Activated CD4-positive, alpha-beta memory T cell treated with anti-CD3 and anti-CD28 coated beads for 36 hours (primary cell): ENCODE measurements around the gene ABI2. TPM values are rescaled to one million over a fixed set of nuclear protein-coding genes. Genes with fewer than 3 reads are reported as not detected.
"Not testable (repeated sequence)": the region's sequence is repeated elsewhere in the genome, so short reads cannot be mapped to it uniquely, and the experiment has no call there.

Source experiments
- CTCF ChIA-PET: fragments of 350-600 bp; sonication (Branson Sonifier 250); formaldehyde crosslinking; loops from one replicate; lab custom pipeline; 2021; ENCODE audit warnings: antibody characterized with exemption, inconsistent platforms; lab: Charles Lee
- POLR2A ChIA-PET: fragments of 350-600 bp; sonication (Branson Sonifier 250); formaldehyde crosslinking; loops from one replicate; lab custom pipeline; 2021; ENCODE audit warnings: antibody characterized with exemption; lab: Charles Lee
- DNase-seq: peaks from one replicate; pipeline ENCODE4 v3.0.0-alpha.2; 2020
- H3K27ac Mint-ChIP-seq: one replicate; pipeline ENCODE4 v1.8.0; 2021; ENCODE audit warnings: mixed read lengths
- H3K27me3 Mint-ChIP-seq: one replicate; pipeline ENCODE4 v1.8.0; 2021; ENCODE audit warnings: mixed read lengths
- H3K36me3 Mint-ChIP-seq: one replicate; pipeline ENCODE4 v1.8.0; 2021; ENCODE audit warnings: mixed read lengths
- H3K4me1 Mint-ChIP-seq: one replicate; pipeline ENCODE4 v1.8.0; 2021; ENCODE audit warnings: low read depth, mixed read lengths
- H3K4me3 Mint-ChIP-seq: one replicate; pipeline ENCODE4 v1.8.0; 2021; ENCODE audit warnings: mild to moderate bottlenecking, mixed read lengths
- H3K9me3 Mint-ChIP-seq: one replicate; pipeline ENCODE4 v1.8.0; 2021; ENCODE audit warnings: mixed read lengths
- intact Hi-C: fragments of 100-400 bp; cut with micrococcal nuclease; formaldehyde crosslinking; loops from one replicate; pipeline ENCODE4 v1.15.1; 2023
- total RNA-seq, 2 experiments: library from RNA; stranded (reverse); gene quantifications; one replicate each; pipeline ENCODE4 v1.2.3, GENCODE V29; 2021

ABI2 gene
- total RNA-seq, 2 experiments from 2014 or later: 43.7 to 51.2 TPM

- no peaks in the 10 kb centered on the region for H3K4me1 Mint-ChIP-seq
- CTCF ChIA-PET: no interaction called here
- peaks cover 23% of the 10 kb centered on the region for H3K36me3 Mint-ChIP-seq
Measured at GRCh38 chr2:203400805-203401585, 72.8 kb downstream of the ABI2 start.

DNA sequence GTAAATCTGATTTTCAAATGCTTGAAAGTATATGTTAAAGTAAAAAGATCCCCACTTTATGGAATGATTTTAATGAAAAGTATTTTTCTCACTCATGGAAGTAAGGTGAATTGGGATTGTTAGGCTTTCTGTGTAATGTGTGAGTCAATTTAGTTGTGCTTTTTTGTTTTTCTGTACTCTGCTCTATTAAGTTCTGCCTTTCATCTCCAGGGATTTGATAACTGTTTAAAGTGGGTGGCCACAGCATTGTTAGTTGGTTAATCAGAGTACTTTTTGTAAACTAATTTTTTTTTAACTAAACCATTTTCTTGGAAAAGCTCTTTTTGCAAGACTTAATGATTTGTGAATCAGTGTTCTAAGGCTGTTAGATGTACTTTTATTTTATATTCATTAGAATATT is 76.8 kb downstream of the ABI2 start:
- Mint-ChIP-seq H3K27me3 (no peaks in the 10 kb centered on the region), H3K36me3 (peaks cover 27% of the 10 kb centered on the region), H3K4me3 (no peak overlapping the region), H3K9me3 (no peaks in the 10 kb centered on the region), H3K4me1 (no peaks in the 10 kb centered on the region), H3K27ac (no peak overlapping the region)
- intact Hi-C loops: no loop called here
- ChIA-PET POLR2A (no interaction called here), CTCF (no interaction called here)
- no peak for DNase-seq

More at GRCh38 chr2:203400805-203401585, 72.8 kb downstream of the ABI2 start:
- no peaks in the 10 kb centered on the region for H3K27me3 Mint-ChIP-seq
- POLR2A ChIA-PET: no interaction called here
- H3K27ac Mint-ChIP-seq: no peak overlapping the region
- intact Hi-C loops: no loop called here
- H3K4me3 Mint-ChIP-seq: no peak overlapping the region
- DNase-seq: no peak
- H3K9me3 Mint-ChIP-seq: peaks cover 5% of the 10 kb centered on the region

DNA sequence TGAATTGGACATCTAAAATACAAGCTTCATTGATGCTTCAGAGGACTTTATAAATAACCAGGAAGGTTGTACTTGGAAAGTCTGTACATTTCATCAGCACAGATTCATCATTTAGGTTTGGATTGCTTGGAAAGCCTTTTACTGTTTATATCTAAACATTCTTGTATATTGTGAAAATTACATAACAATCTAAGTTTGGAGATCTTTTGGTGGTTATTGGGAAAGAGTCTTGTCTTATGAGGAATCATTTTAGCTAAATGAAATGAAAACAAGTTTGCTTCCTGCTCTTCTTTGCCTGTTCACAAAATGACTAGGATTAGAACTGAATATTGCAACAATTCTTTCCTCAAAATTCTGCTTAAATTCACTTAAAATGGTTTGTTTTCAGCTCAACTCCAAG is 79.3 kb downstream of the ABI2 start:
- ChIA-PET CTCF (no interaction called here), POLR2A (no interaction called here)
- H3K4me3 Mint-ChIP-seq: no peak overlapping the region
- no peak overlapping the region for H3K27ac Mint-ChIP-seq
- DNase-seq: no peak
- H3K27me3 Mint-ChIP-seq: no peaks in the 10 kb centered on the region
- intact Hi-C loops: no loop called here
- H3K4me1 Mint-ChIP-seq: no peaks in the 10 kb centered on the region
- no peaks in the 10 kb centered on the region for H3K9me3 Mint-ChIP-seq
- peaks cover 30% of the 10 kb centered on the region for H3K36me3 Mint-ChIP-seq

GRCh38 chr2:203412546-203413331 is 84.5 kb downstream of the ABI2 start:
- DNase-seq: no peak
- Mint-ChIP-seq H3K36me3 (peaks cover 34% of the 10 kb centered on the region), H3K27me3 (no peaks in the 10 kb centered on the region), H3K4me3 (no peak overlapping the region), H3K9me3 (peaks cover 2% of the 10 kb centered on the region), H3K27ac (no peak overlapping the region), H3K4me1 (peaks cover 3% of the 10 kb centered on the region)
- intact Hi-C loops: no loop called here
- CTCF ChIA-PET: interaction anchor here (0.5 to 1.1 kb wide), 2 partner anchors 21 to 616 kb away, joined by 3 read pairs; no protein-coding TSS in a partner anchor
- POLR2A ChIA-PET: no interaction called here

DNA sequence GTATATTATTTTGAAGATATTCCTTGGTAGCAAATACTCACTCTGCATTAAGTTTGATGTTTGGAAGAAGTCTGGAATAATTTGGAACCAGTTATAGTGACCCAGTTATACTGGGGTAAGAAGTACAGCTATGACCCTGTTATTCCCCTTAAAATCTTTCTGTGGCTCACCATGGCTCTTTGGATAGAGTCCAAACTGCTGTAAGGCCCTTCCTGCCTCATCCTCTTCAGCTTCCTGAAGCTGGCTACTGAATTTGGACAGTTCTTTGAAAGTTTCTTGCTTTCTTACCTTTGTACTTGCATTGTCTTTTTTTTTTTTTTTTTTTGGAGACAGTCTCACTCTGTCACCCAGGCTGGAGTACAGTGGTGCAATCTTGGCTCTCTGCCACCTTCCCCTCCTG is 85.6 kb downstream of the ABI2 start:
- ChIA-PET POLR2A (no interaction called here), CTCF (no interaction called here)
- Mint-ChIP-seq H3K4me1 (peaks cover 3% of the 10 kb centered on the region), H3K36me3 (peaks cover 42% of the 10 kb centered on the region), H3K27ac (no peak overlapping the region), H3K9me3 (peaks cover 11% of the 10 kb centered on the region), H3K4me3 (no peak overlapping the region), H3K27me3 (no peaks in the 10 kb centered on the region)
- DNase-seq: no peak
- intact Hi-C loops: no loop called here

GRCh38 chr2:203418271-203418670 is 90.1 kb downstream of the ABI2 start:
- POLR2A ChIA-PET: no interaction called here
- H3K27me3 Mint-ChIP-seq: no peaks in the 10 kb centered on the region
- peaks cover 11% of the 10 kb centered on the region for H3K9me3 Mint-ChIP-seq
- no peaks in the 10 kb centered on the region for H3K4me1 Mint-ChIP-seq
- no peak for DNase-seq
- no peak overlapping the region for H3K4me3 Mint-ChIP-seq
- peaks cover 44% of the 10 kb centered on the region for H3K36me3 Mint-ChIP-seq
- CTCF ChIA-PET: no interaction called here
- intact Hi-C loops: no loop called here
- no peak overlapping the region for H3K27ac Mint-ChIP-seq

DNA sequence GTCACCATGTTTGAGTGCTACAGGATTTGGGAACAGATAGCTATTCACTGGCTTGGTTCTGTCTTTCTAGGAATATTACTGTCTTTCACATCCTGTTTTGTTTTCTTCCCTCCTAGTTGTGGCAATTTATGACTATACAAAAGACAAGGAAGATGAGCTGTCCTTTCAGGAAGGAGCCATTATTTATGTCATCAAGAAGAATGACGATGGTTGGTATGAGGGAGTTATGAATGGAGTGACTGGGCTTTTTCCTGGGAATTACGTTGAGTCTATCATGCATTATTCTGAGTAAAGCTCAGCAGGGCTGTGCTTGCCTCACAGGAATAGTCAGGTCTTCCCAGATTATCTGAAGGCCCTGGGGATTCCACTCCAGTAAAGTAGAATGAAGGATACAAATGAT is 98.9 kb downstream of the ABI2 start:
- Mint-ChIP-seq H3K27me3 (no peaks in the 10 kb centered on the region), H3K4me1 (no peaks in the 10 kb centered on the region), H3K9me3 (no peaks in the 10 kb centered on the region), H3K36me3 (peaks cover 20% of the 10 kb centered on the region), H3K27ac (no peak overlapping the region), H3K4me3 (no peak overlapping the region)
- DNase-seq: no peak
- ChIA-PET POLR2A (no interaction called here), CTCF (interaction anchor here (0.6 kb wide), 1 partner anchor 647 kb away, joined by 3 read pairs; no protein-coding TSS in a partner anchor)
- intact Hi-C loops: no loop called here

- intact Hi-C loops, H3K27me3 Mint-ChIP-seq, CTCF ChIA-PET, H3K4me3 Mint-ChIP-seq, H3K27ac Mint-ChIP-seq, H3K9me3 Mint-ChIP-seq, H3K4me1 Mint-ChIP-seq, POLR2A ChIA-PET, DNase-seq: not testable (repeated sequence)
- peaks cover 19% of the 10 kb centered on the region for H3K36me3 Mint-ChIP-seq
Measured at GRCh38 chr2:203429643-203430042, 101.4 kb downstream of the ABI2 start.

- ChIA-PET CTCF (interaction anchor here (0.8 kb wide), 1 partner anchor 22 kb away, joined by 7 read pairs; no protein-coding TSS in a partner anchor), POLR2A (no interaction called here)
- intact Hi-C loops: no loop called here
- Mint-ChIP-seq H3K27ac (no peak overlapping the region), H3K4me3 (no peak overlapping the region), H3K9me3 (no peaks in the 10 kb centered on the region), H3K27me3 (no peaks in the 10 kb centered on the region), H3K36me3 (peaks cover 19% of the 10 kb centered on the region), H3K4me1 (no peaks in the 10 kb centered on the region)
- no peak for DNase-seq
Measured at GRCh38 chr2:203431391-203432185, 103.4 kb downstream of the ABI2 start.

GRCh38 chr2:203432811-203433210 is 104.6 kb downstream of the ABI2 start:
- peaks cover 12% of the 10 kb centered on the region for H3K36me3 Mint-ChIP-seq
- POLR2A ChIA-PET: no interaction called here

DNA sequence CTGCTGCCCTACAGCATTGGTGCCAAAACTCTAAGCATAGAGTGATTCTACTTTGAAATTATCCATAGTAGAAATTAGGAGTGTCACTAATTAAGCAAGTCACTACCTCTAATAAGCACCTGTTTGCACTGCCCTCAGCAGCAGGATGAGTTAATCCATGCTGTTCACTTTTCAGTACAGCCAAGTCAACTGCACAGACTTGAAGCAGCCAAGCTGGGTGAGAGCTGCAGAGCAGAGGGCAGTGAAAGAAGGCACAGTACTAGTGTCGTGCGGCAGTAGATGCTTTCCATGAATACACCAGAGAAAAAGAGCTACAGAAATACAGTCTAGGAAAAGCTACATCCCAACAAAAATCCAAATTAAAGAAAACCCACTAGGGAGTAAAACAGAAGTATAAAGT is 108.3 kb downstream of the ABI2 start:
- CTCF ChIA-PET: no interaction called here
- H3K9me3 Mint-ChIP-seq: no peaks in the 10 kb centered on the region
- H3K36me3 Mint-ChIP-seq: peaks cover 22% of the 10 kb centered on the region
- no peaks in the 10 kb centered on the region for H3K27me3 Mint-ChIP-seq
- H3K27ac Mint-ChIP-seq: no peak overlapping the region
- no peaks in the 10 kb centered on the region for H3K4me1 Mint-ChIP-seq
- intact Hi-C loops: no loop called here
- no peak overlapping the region for H3K4me3 Mint-ChIP-seq
- DNase-seq: no peak
- POLR2A ChIA-PET: no interaction called here

More at GRCh38 chr2:203432811-203433210, 104.6 kb downstream of the ABI2 start:
- H3K27me3 Mint-ChIP-seq: no peaks in the 10 kb centered on the region
- intact Hi-C loops: no loop called here
- DNase-seq: no peak
- no peak overlapping the region for H3K27ac Mint-ChIP-seq
- CTCF ChIA-PET: interaction anchor here (0.8 kb wide), 1 partner anchor 21 kb away, joined by 7 read pairs; no protein-coding TSS in a partner anchor
- H3K4me3 Mint-ChIP-seq: no peak overlapping the region
- no peaks in the 10 kb centered on the region for H3K4me1 Mint-ChIP-seq
- H3K9me3 Mint-ChIP-seq: no peaks in the 10 kb centered on the region

GRCh38 chr2:203437511-203437910 is 109.3 kb downstream of the ABI2 start:
- CTCF ChIA-PET: no interaction called here
- POLR2A ChIA-PET: no interaction called here
- peaks cover 19% of the 10 kb centered on the region for H3K36me3 Mint-ChIP-seq

More at GRCh38 chr2:203437511-203437910, 109.3 kb downstream of the ABI2 start:
- Mint-ChIP-seq H3K27me3 (no peaks in the 10 kb centered on the region), H3K9me3 (no peaks in the 10 kb centered on the region), H3K27ac (no peak overlapping the region), H3K4me1 (no peaks in the 10 kb centered on the region), H3K4me3 (no peak overlapping the region)
- intact Hi-C loops: no loop called here
- DNase-seq: no peak
